GM12878 (cell line): ENCODE measurements around the gene FGFBP1.

Experiments used
- CTCF ChIP-seq, 3 experiments: IDR thresholded peaks in 2 of 3; conservative IDR thresholded peaks in 1 of 3; 2 replicates each; pipeline ENCODE4 v1.5.1; 2011; ENCODE audit warnings: low read depth in 3 of 3, low read length in 3 of 3, mild to moderate bottlenecking in 3 of 3, control low read depth in 2 of 3, moderate library complexity in 2 of 3, inconsistent platforms in 1 of 3, mixed read lengths in 1 of 3; ENCODE audit not compliant: control insufficient read depth in 2 of 3, insufficient read depth in 1 of 3; ENCODE audit errors: extremely low read depth in 1 of 3
- EZH2 ChIP-seq: IDR thresholded peaks from 2 replicates; pipeline ENCODE4 v1.6.1; 2012; ENCODE audit warnings: low read depth, mild to moderate bottlenecking, control low read depth, inconsistent platforms, low read length, borderline replicate concordance; ENCODE audit not compliant: control insufficient read depth
- IRF3 ChIP-seq: fragments of 450-650 bp; IDR thresholded peaks from 2 replicates; pipeline ENCODE4 v1.6.1; 2014; ENCODE audit warnings: mild to moderate bottlenecking
- JUND ChIP-seq: IDR thresholded peaks from 2 replicates; pipeline ENCODE4 v1.6.1; 2012; ENCODE audit warnings: low read depth, mild to moderate bottlenecking, low read length, improper control_type of control experiment, moderate library complexity
- POLR2A ChIP-seq: IDR thresholded peaks from 2 replicates; pipeline ENCODE4 v1.6.1; 2011; ENCODE audit warnings: low read depth, mild to moderate bottlenecking, low read length
- RAD21 ChIP-seq: IDR thresholded peaks from 2 replicates; pipeline ENCODE4 v1.6.1; 2011; ENCODE audit warnings: mild to moderate bottlenecking, low read depth, low read length, moderate library complexity; ENCODE audit not compliant: insufficient read depth
- RCOR1 ChIP-seq: conservative IDR thresholded peaks from 2 replicates; pipeline ENCODE4 v1.6.1; 2012; ENCODE audit warnings: low read depth, low read length, improper control_type of control experiment
- SMAD1 ChIP-seq: fragments of 450-650 bp; IDR thresholded peaks from 2 replicates; pipeline ENCODE4 v1.6.1; 2018; ENCODE audit warnings: mild to moderate bottlenecking, low read depth; ENCODE audit not compliant: partially characterized antibody
- SUZ12 ChIP-seq: fragments of 200-600 bp; sonication (generic); IDR thresholded peaks from one replicate; pipeline ENCODE4 v1.6.1; 2018; ENCODE audit warnings: antibody characterized with exemption, mild to moderate bottlenecking; ENCODE audit not compliant: unreplicated experiment
- TF ChIP-seq, protein P1 (sequence below): IDR thresholded peaks from 2 replicates; pipeline ENCODE4 v1.6.1; 2012; ENCODE audit warnings: low read length, inconsistent platforms

DNA sequence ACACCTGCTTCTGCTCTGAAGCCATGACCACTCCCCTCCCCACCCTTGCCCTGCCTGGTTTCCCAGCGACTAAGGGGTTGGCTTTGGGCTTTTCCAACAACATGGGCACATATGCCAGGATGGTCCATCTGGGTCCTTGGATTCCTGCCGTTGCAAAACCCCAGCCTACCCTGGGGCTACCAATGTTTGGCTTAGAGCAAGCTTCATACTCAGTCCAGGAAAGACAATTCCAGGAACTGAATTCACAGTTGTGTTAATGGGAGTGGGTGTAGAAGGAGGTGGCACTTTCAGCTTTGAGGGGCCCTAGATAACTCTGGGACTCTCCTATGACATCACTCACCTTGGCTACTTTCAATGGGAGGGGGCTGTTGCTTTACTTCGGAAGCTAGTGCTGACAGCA lies 9.0 kb downstream of the FGFBP1 start:
- no peak for TF ChIP-seq CTCF (IDR thresholded peaks at IDR 0.05 in 2 of 3, conservative IDR thresholded peaks at IDR 0.05 in 1 of 3; ENCODE audit: control insufficient read depth in 2 of 3, extremely low read depth in 1 of 3, insufficient read depth in 1 of 3, low read depth in 3 of 3, low read length in 3 of 3)
- TF ChIP-seq, protein P1, sequence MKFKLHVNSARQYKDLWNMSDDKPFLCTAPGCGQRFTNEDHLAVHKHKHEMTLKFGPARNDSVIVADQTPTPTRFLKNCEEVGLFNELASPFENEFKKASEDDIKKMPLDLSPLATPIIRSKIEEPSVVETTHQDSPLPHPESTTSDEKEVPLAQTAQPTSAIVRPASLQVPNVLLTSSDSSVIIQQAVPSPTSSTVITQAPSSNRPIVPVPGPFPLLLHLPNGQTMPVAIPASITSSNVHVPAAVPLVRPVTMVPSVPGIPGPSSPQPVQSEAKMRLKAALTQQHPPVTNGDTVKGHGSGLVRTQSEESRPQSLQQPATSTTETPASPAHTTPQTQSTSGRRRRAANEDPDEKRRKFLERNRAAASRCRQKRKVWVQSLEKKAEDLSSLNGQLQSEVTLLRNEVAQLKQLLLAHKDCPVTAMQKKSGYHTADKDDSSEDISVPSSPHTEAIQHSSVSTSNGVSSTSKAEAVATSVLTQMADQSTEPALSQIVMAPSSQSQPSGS, result no peak
- no peak for TF ChIP-seq EZH2
- no peak for TF ChIP-seq RCOR1
- TF ChIP-seq JUND, result no peak
- TF ChIP-seq SUZ12, result no peak
- TF ChIP-seq SMAD1, result no peak
- TF ChIP-seq RAD21, result no peak
- TF ChIP-seq POLR2A, result no peak
- TF ChIP-seq IRF3, result no peak
